GM18867 (cell line): Measurements from ENCODE around the gene PRAMEF11.

ENCODE experiments used
- ATAC-seq: cut with Tn5 transposase; IDR thresholded peaks from one replicate; pipeline ENCODE4 v1.9.1; 2021; ENCODE audit warnings: mild to moderate bottlenecking, moderate library complexity; ENCODE audit not compliant: unreplicated experiment

The PRAMEF11 gene

DNA sequence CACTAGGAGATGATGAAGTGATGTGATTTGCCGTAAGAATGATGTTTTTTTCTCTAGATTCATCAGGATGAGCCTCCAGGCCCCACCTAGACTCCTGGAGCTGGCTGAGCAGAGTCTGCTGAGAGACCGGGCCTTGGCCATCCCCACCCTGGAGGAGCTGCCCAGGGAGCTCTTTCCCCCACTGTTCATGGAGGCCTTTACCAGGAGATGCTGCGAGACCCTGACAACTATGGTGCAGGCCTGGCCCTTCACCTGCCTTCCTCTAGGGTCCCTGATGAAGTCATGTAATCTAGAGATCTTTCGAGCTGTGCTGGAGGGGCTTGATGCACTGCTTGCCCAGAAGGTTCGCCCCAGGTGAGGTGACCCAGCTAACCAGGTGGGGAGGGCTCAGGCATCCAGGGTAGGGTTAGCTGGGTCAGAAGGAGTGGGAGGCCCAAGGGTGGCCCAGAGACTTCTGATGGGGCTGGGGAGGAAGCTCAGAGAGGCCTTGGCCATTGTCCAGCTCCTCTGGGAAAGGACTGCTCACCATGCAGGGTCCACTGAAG, 56.3 kb downstream of the PRAMEF11 start:
- no peak for ATAC-seq
